Stimulated activated memory B cell treated with anti-CD40 and anti-IgM and Interleukin-4, amounts not matched to agents 10 μg/mL and 1 μg/mL and 100 μg/mL, for 72 hours (primary cell): Measurements from ENCODE around the gene ANKRD40CL.
"Not testable (repeated sequence)": the region's sequence is repeated elsewhere in the genome, so short reads cannot be mapped to it uniquely, and the experiment has no call there.

ENCODE experiments used
- ATAC-seq: fragments of 150-1000 bp; cut with Tn5 transposase; 2 replicates; pipeline ENCODE4 v1.10.0; 2021
- H3K27ac Mint-ChIP-seq: one replicate; pipeline ENCODE4 v1.8.0; 2022; ENCODE audit warnings: mild to moderate bottlenecking, mixed read lengths
- H3K27me3 Mint-ChIP-seq: one replicate; pipeline ENCODE4 v1.8.0; 2022; ENCODE audit warnings: mixed read lengths
- H3K36me3 Mint-ChIP-seq: one replicate; pipeline ENCODE4 v1.8.0; 2022; ENCODE audit warnings: mixed read lengths
- H3K4me1 Mint-ChIP-seq: one replicate; pipeline ENCODE4 v1.8.0; 2022; ENCODE audit warnings: mixed read lengths
- H3K4me3 Mint-ChIP-seq: one replicate; pipeline ENCODE4 v1.8.0; 2022; ENCODE audit warnings: mild to moderate bottlenecking, moderate library complexity, mixed read lengths
- H3K9me3 Mint-ChIP-seq: one replicate; pipeline ENCODE4 v1.8.0; 2022; ENCODE audit warnings: mixed read lengths

ANKRD40CL gene

GRCh38 chr17:50767446-50767845, at the start of gene ANKRD40CL:
Gene ANKRD40CL, minus strand, starts transcription at chr17:50767518. Its CDS starts 605 bp downstream, at chr17:50766913.
- H3K27me3 Mint-ChIP-seq: no peaks in the 10 kb centered on the region
- no peaks in the 10 kb centered on the region for H3K36me3 Mint-ChIP-seq
- H3K27ac Mint-ChIP-seq: peak within 1 kb of the TSS; percentile 22
- no peak for ATAC-seq
- no peaks in the 10 kb centered on the region for H3K9me3 Mint-ChIP-seq
- H3K4me1 Mint-ChIP-seq: peaks cover 45% of the 10 kb centered on the region
- no peak within 1 kb of the TSS for H3K4me3 Mint-ChIP-seq

GRCh38 chr17:50816271-50816670, 49.0 kb upstream of the ANKRD40CL start:
- no peak overlapping the region for H3K4me3 Mint-ChIP-seq
- H3K36me3 Mint-ChIP-seq: no peaks in the 10 kb centered on the region
- H3K4me1 Mint-ChIP-seq: peaks cover 9% of the 10 kb centered on the region
- peaks cover 4% of the 10 kb centered on the region for H3K9me3 Mint-ChIP-seq
- H3K27me3 Mint-ChIP-seq: peaks cover 58% of the 10 kb centered on the region
- no peak for ATAC-seq
- no peak overlapping the region for H3K27ac Mint-ChIP-seq

DNA sequence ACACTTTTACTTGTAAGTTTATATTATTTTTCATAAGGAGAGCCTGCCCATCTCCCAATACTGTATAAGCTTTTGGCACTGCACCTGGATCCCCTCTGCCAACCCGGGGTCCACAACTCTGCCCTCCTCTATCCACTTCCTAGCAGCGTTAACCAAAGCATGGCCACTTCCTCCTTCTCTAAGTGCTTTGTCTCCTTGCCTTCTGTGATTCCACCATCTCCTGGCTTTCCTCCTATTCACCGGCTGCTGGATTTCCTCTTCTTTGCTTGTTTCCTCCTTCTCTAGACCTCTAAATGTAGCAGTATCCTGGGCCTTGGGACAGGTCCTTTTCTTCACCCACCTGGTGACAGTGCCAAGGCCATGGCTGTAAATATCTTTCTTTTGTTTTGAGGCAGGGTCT, 48.1 kb upstream of the ANKRD40CL start:
- no peak overlapping the region for H3K27ac Mint-ChIP-seq
- H3K9me3 Mint-ChIP-seq: peaks cover 4% of the 10 kb centered on the region
- H3K27me3 Mint-ChIP-seq: peaks cover 55% of the 10 kb centered on the region
- H3K4me1 Mint-ChIP-seq: peaks cover 9% of the 10 kb centered on the region
- no peak overlapping the region for H3K4me3 Mint-ChIP-seq
- H3K36me3 Mint-ChIP-seq: no peaks in the 10 kb centered on the region
- no peak for ATAC-seq

- peaks cover 37% of the 10 kb centered on the region for H3K27me3 Mint-ChIP-seq
- no peaks in the 10 kb centered on the region for H3K36me3 Mint-ChIP-seq
- peaks cover 4% of the 10 kb centered on the region for H3K9me3 Mint-ChIP-seq
- H3K4me3 Mint-ChIP-seq: no peak overlapping the region
- no peak for ATAC-seq
- peaks cover under 1% of the 10 kb centered on the region for H3K4me1 Mint-ChIP-seq
- H3K27ac Mint-ChIP-seq: no peak overlapping the region
These were observed 46.3 kb upstream of the ANKRD40CL start for GRCh38 chr17:50813583-50813982.

DNA sequence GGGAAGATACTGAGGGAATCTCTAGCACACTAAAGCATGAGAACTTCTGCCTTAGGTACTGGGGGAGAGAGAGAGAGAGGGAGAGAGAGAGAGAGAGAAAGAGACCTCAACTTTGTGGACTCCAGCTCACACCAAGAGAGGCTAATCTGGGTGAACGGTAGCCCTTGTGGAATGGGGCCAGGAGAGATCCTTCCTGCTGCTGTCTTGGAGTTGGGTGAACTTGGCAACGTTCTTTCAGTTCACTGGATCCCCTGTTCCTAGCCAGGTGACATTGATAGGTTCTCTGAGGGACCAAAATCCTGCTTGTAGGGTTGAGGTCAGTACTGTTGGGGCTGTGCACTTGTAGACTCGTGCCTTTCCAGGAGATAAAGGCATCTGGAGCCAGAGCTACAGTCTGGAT, 41.6 kb upstream of the ANKRD40CL start:
- Mint-ChIP-seq H3K9me3 (peaks cover 3% of the 10 kb centered on the region), H3K27me3 (peaks cover 10% of the 10 kb centered on the region), H3K4me3 (no peak overlapping the region), H3K4me1 (no peaks in the 10 kb centered on the region), H3K36me3 (no peaks in the 10 kb centered on the region), H3K27ac (no peak overlapping the region)
- no peak for ATAC-seq

- H3K27me3 Mint-ChIP-seq: peaks cover 5% of the 10 kb centered on the region
- ATAC-seq: no peak
- H3K4me1 Mint-ChIP-seq: no peaks in the 10 kb centered on the region
- H3K9me3 Mint-ChIP-seq: no peaks in the 10 kb centered on the region
- no peak overlapping the region for H3K27ac Mint-ChIP-seq
- no peaks in the 10 kb centered on the region for H3K36me3 Mint-ChIP-seq
- H3K4me3 Mint-ChIP-seq: no peak overlapping the region
These were observed 41.1 kb upstream of the ANKRD40CL start for GRCh38 chr17:50808413-50808812.

DNA sequence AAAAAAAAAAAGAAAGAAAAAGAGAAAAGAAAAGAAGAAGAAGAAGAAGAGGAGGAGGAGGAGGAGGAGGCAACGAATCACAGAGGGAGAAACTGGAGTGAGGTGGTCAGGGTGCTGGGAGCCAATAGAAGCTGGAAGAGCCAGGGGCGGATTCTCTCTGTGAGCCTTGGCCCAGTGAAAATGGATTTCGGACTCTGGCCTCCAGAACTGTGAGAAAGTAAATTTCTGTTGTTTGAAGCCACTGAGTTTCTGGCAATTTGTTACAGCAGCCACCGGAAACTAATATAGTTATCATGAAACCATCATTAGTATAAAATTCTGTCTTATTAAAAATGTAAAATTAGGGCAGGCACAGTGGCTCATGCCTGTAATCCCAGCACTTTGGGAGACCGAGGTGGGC, 40.4 kb upstream of the ANKRD40CL start:
- no peaks in the 10 kb centered on the region for H3K36me3 Mint-ChIP-seq
- ATAC-seq: no peak
- no peaks in the 10 kb centered on the region for H3K27me3 Mint-ChIP-seq
- H3K4me1 Mint-ChIP-seq: no peaks in the 10 kb centered on the region
- no peak overlapping the region for H3K27ac Mint-ChIP-seq
- H3K9me3 Mint-ChIP-seq: no peaks in the 10 kb centered on the region
- no peak overlapping the region for H3K4me3 Mint-ChIP-seq

DNA sequence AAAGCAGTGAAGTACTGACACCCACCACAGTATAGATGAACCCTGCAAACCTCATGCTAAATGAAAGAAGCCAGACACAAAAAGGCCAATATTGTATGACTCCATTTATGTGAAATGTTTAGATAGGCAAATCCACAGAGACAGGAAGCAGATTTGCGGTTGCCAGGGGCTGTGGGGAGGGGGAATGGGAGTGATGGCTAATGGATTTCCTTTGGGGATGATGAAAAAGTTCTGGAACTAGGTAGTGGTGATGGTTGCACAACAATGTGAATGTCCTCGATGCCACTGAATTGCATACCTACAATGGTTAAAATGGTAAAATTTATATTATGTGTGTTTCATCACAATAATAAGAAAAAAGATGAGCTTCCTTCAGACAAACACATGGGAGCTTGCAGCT, 39.7 kb upstream of the ANKRD40CL start:
- H3K36me3 Mint-ChIP-seq: no peaks in the 10 kb centered on the region
- no peak for ATAC-seq
- H3K27ac Mint-ChIP-seq: no peak overlapping the region
- H3K4me1 Mint-ChIP-seq: no peaks in the 10 kb centered on the region
- no peak overlapping the region for H3K4me3 Mint-ChIP-seq
- H3K27me3 Mint-ChIP-seq: no peaks in the 10 kb centered on the region
- H3K9me3 Mint-ChIP-seq: no peaks in the 10 kb centered on the region

DNA sequence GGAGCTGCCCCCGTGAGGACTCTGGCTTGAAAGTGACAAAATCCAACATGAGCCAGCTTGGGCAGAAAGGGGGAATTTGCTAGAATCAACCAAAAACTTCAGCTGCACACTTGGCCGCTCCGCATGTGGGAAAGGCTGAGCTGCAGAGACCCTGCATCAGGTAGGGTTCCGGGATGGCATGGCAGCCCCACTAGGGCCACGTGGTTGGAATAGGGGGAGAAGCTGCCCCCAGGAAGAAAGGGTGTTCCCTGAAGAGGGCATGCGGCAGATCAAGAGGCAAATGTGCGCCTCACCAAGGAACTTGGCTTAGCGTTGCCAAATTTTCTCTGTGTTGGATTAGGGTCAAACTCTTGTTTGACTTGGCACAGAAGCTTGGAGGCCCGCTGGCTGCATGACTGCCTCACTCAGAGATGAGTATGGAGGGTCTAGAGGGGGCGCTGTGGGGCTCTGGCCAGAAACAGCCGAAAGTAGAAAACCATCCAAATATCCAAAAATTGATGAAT, 38.9 kb upstream of the ANKRD40CL start:
- H3K4me3 Mint-ChIP-seq: no peak overlapping the region
- no peaks in the 10 kb centered on the region for H3K36me3 Mint-ChIP-seq
- H3K27me3 Mint-ChIP-seq: no peaks in the 10 kb centered on the region
- H3K9me3 Mint-ChIP-seq: no peaks in the 10 kb centered on the region
- no peak overlapping the region for H3K27ac Mint-ChIP-seq
- ATAC-seq: no peak
- no peaks in the 10 kb centered on the region for H3K4me1 Mint-ChIP-seq

GRCh38 chr17:50805486-50805885, 38.2 kb upstream of the ANKRD40CL start:
- no peaks in the 10 kb centered on the region for H3K4me1 Mint-ChIP-seq
- no peaks in the 10 kb centered on the region for H3K9me3 Mint-ChIP-seq
- no peaks in the 10 kb centered on the region for H3K27me3 Mint-ChIP-seq
- ATAC-seq: no peak
- H3K4me3 Mint-ChIP-seq: no peak overlapping the region
- H3K36me3 Mint-ChIP-seq: no peaks in the 10 kb centered on the region
- no peak overlapping the region for H3K27ac Mint-ChIP-seq

GRCh38 chr17:50804749-50805475, 37.6 kb upstream of the ANKRD40CL start:
- not testable (repeated sequence) for H3K4me3 Mint-ChIP-seq, H3K4me1 Mint-ChIP-seq, H3K27me3 Mint-ChIP-seq, H3K36me3 Mint-ChIP-seq, H3K9me3 Mint-ChIP-seq, ATAC-seq, H3K27ac Mint-ChIP-seq

GRCh38 chr17:50803676-50804075, 36.4 kb upstream of the ANKRD40CL start:
- no peaks in the 10 kb centered on the region for H3K9me3 Mint-ChIP-seq
- H3K4me3 Mint-ChIP-seq: no peak overlapping the region
- no peaks in the 10 kb centered on the region for H3K4me1 Mint-ChIP-seq
- no peaks in the 10 kb centered on the region for H3K27me3 Mint-ChIP-seq
- H3K36me3 Mint-ChIP-seq: no peaks in the 10 kb centered on the region
- ATAC-seq: no peak
- H3K27ac Mint-ChIP-seq: no peak overlapping the region

- no peak overlapping the region for H3K27ac Mint-ChIP-seq
- no peaks in the 10 kb centered on the region for H3K4me1 Mint-ChIP-seq
- no peaks in the 10 kb centered on the region for H3K27me3 Mint-ChIP-seq
- H3K4me3 Mint-ChIP-seq: no peak overlapping the region
- no peaks in the 10 kb centered on the region for H3K36me3 Mint-ChIP-seq
- no peak for ATAC-seq
- no peaks in the 10 kb centered on the region for H3K9me3 Mint-ChIP-seq
These were observed 35.6 kb upstream of the ANKRD40CL start for GRCh38 chr17:50802609-50803571.

DNA sequence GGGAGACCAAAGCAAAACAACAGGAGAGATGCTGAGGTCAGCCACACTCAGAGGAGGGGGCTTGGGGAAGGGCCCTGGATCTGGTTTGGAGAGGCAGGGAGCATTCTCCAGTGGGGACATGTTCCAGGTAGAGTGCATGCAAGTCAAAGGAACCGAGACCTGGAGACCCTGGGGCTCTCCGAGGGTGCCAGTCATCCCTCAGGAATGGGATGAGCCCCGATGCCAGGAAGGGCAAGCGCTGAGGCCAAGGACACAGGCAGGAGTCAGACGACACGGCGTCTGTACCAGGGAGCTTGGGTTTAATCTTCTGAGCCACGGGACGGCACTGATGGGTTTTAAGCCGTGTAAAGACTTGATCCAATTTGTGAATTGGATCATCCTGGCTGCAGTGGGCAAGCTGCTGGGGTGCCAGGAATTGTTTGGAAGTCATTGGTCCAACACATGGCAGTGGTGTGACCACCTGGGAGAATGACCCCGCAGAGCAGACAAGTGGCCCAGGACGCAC, 32.9 kb upstream of the ANKRD40CL start:
- Mint-ChIP-seq H3K36me3 (no peaks in the 10 kb centered on the region), H3K9me3 (no peaks in the 10 kb centered on the region), H3K4me3 (no peak overlapping the region), H3K27ac (no peak overlapping the region), H3K4me1 (no peaks in the 10 kb centered on the region), H3K27me3 (no peaks in the 10 kb centered on the region)
- ATAC-seq: no peak

- Mint-ChIP-seq H3K4me1 (no peaks in the 10 kb centered on the region), H3K36me3 (no peaks in the 10 kb centered on the region), H3K27me3 (no peaks in the 10 kb centered on the region), H3K27ac (no peak overlapping the region), H3K4me3 (no peak overlapping the region), H3K9me3 (no peaks in the 10 kb centered on the region)
- no peak for ATAC-seq
These were observed 32.3 kb upstream of the ANKRD40CL start for GRCh38 chr17:50799582-50799981.
